ENCODE measurements around the gene KAT7. TPM values are rescaled to one million over a fixed set of nuclear protein-coding genes. Genes with fewer than 3 reads are reported as not detected.
"Not testable (repeated sequence)": the region's sequence is repeated elsewhere in the genome, so short reads cannot be mapped to it uniquely, and the experiment has no call there.

The KAT7 gene
- total RNA-seq, 2 donors from 2014 or later = 50.2 to 58.1 TPM

DNA sequence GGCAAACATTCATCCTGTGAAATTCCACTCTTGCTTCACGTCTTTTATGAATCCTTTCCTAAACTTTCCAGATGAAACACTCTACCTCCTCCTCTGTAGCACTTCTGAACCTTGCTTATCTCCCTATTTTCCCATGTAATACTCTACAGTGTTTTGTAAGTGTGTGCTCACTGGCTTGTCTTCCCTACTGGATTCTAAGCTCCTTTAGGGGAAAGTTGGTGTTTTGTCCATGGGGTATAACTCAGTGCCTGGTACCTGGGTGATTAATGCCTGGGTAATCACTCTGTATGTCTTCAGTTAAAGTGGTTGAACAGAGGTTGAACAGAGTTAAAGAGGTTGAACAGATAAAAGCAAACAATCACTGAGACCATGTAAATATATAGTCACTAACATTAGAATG lies 3.8 kb upstream of the KAT7 start:
- intact Hi-C loops (cut with DNase I) = loop anchor here in 1 of 2 donors (5.0 kb wide), 1 partner anchor 212 kb away; no protein-coding TSS in a partner anchor

GRCh38 chr17:49787884-49788477 lies 500 bp upstream of the KAT7 start:
- intact Hi-C loops (cut with DNase I) = no loop called here

More for the DNA sequence above, 3.8 kb upstream of the KAT7 start:
- DNase-seq (ENCODE audit: low spot score) = no peak

GRCh38 chr17:49789243-49789578 lies 730 bp downstream of the KAT7 start:
- intact Hi-C loops (cut with DNase I) = no loop called here
- DNase-seq (ENCODE audit: low spot score) = no peak

More at GRCh38 chr17:49787884-49788477, 500 bp upstream of the KAT7 start:
- no peak for DNase-seq (ENCODE audit: low spot score)

DNA sequence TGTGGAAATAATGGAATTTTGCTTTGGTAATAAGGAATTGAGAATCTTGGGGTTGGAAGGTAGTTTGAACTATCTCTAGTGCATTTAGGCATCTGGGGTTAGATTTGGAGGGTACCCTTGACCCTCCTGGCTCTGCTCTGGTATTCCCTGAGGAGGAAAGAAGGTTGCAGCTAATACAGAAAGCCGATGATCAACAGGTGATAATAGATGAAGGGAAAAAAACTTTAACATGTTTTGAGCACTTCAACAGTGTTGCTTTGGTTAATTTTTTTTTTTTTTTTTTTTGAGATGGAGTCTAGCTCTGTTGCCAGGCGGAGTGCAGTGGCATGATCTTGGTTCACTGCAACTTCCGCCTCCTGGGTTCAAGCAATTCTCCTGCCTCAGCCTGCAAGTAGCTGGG lies 4.8 kb downstream of the KAT7 start:
- DNase-seq (ENCODE audit: low spot score) = no peak
- intact Hi-C loops (cut with DNase I) = no loop called here

GRCh38 chr17:49795372-49795771 lies 6.9 kb downstream of the KAT7 start:
- DNase-seq (ENCODE audit: low spot score) = no peak
- intact Hi-C loops (cut with DNase I) = no loop called here

- DNase-seq (ENCODE audit: low spot score) = no peak
- intact Hi-C loops (cut with DNase I) = no loop called here
These were observed 9.7 kb downstream of the KAT7 start for GRCh38 chr17:49798182-49798581.

- intact Hi-C loops (cut with DNase I) = no loop called here
These were observed 10.3 kb downstream of the KAT7 start for GRCh38 chr17:49798738-49799137.

DNA sequence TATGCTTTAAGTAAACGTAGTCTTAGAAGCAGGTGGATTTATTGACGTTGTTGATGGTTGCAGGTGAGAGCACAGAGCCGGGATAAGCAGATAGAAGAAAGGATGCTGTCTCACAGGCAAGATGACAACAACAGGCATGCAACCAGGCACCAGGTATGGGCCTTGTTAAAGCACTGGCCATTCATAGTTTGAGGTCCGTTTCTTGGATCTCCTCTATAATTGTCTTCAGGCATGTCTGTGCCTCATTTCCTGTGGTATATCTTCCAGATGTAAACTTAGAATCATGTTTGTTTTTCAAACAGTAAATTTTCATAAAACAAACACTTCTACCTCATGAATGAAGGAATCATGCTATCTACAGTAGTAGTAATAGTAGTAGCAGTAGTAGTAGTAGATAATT lies 20.6 kb downstream of the KAT7 start:
- intact Hi-C loops (cut with DNase I) = no loop called here
- DNase-seq (ENCODE audit: low spot score) = no peak

More at GRCh38 chr17:49798738-49799137, 10.3 kb downstream of the KAT7 start:
- DNase-seq (ENCODE audit: low spot score) = no peak

DNA sequence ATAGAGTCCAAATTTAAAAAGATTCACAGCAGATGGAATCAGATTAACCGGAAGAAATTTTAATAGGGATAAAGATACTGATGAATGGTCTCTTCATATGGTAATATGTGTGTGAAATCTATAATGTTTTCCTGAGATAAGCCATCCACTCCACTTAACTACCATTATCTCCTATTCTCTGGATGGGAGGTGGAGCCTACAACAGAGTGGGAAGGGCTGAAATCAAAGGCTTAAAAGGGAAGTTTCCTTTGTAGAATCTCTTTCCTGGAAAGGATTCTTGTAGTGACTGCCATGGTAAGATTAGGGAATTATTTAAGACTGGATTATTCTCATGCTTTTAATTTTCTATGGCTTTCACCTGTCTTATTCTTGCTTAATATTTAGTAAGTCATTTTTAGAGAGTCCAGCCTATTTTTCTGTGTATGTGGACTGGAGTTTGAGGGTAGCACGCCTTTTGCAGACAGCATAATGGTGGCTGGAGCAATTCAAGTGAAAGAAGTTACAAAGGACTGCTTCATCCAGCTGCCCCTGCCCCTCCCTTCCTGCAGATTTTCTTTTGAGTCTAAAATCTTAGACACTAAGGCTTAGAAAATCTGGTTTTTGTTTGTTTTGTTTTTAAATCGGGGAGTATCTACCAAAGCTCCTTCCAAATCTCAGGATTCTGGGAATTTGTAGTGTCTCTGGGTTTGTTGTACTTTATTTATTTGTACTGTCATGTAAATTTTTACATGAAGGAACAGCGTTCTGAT lies 26.5 kb downstream of the KAT7 start:
- intact Hi-C loops (cut with DNase I) = no loop called here
- no peak for DNase-seq (ENCODE audit: low spot score)

DNA sequence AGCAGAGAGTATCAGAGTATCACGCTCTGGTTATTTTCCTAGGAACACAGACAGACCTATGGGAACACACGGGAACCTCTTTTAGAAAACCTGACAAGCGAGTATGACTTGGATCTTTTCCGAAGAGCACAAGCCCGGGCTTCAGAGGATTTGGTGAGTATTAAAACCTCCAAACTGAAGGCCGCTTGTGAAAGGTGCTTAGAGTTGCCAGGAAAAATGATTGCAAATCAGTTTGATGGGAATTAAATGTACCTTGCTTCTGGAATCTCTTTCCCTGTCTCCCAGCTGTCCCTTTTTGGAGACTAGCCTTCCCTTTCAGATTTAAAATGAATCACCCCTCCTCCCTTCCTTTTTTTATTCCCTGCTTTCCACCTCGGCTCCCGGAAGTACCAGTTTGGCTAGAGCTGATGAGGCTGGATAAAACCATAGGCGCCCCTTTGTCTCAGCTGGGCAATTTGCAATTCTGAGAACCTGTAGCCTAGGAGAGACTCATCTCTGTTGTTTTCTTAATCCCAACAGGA lies 27.3 kb downstream of the KAT7 start:
- intact Hi-C loops (cut with DNase I) = no loop called here
- no peak for DNase-seq (ENCODE audit: low spot score)

DNA sequence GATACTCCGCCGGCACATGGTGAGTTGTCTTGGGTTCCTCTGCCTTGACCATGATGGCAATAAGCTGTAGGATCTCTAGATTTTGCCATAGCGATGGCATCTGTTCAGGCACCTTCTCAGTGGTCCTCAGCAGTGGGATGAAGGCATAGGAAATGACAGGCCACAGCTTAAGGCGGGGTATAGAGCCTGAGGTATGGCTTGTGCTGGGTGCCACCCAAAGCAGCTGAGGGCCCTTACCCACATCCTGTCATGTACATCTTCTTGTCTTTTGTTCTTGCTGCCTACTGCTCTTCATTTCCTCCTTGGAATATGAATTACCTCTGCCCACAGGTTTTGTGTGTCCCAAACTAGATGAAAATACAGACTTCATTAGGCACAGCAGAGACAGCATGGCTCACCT lies 29.5 kb downstream of the KAT7 start:
- intact Hi-C loops (cut with DNase I) = no loop called here
- no peak for DNase-seq (ENCODE audit: low spot score)

- DNase-seq (ENCODE audit: low spot score) = no peak
- intact Hi-C loops (cut with DNase I) = no loop called here
These were observed 30.7 kb downstream of the KAT7 start for GRCh38 chr17:49819138-49819537.

GRCh38 chr17:49819651-49820050 lies 31.2 kb downstream of the KAT7 start:
- intact Hi-C loops (cut with DNase I) = no loop called here
- no peak for DNase-seq (ENCODE audit: low spot score)

GRCh38 chr17:49820773-49821172 lies 32.3 kb downstream of the KAT7 start:
- DNase-seq (ENCODE audit: low spot score) = no peak
- intact Hi-C loops (cut with DNase I) = no loop called here

GRCh38 chr17:49821466-49821865 lies 33.0 kb downstream of the KAT7 start:
- intact Hi-C loops (cut with DNase I) = no loop called here
- DNase-seq (ENCODE audit: low spot score) = no peak

GRCh38 chr17:49821916-49822315 lies 33.4 kb downstream of the KAT7 start:
- DNase-seq (ENCODE audit: low spot score) = no peak
- intact Hi-C loops (cut with DNase I) = no loop called here

GRCh38 chr17:49822829-49823228 lies 34.3 kb downstream of the KAT7 start:
- DNase-seq (ENCODE audit: low spot score) = peak; percentile 85
- intact Hi-C loops (cut with DNase I) = no loop called here

- DNase-seq (ENCODE audit: low spot score) = no peak
- intact Hi-C loops (cut with DNase I) = no loop called here
These were observed 35.1 kb downstream of the KAT7 start for GRCh38 chr17:49823614-49824013.

DNA sequence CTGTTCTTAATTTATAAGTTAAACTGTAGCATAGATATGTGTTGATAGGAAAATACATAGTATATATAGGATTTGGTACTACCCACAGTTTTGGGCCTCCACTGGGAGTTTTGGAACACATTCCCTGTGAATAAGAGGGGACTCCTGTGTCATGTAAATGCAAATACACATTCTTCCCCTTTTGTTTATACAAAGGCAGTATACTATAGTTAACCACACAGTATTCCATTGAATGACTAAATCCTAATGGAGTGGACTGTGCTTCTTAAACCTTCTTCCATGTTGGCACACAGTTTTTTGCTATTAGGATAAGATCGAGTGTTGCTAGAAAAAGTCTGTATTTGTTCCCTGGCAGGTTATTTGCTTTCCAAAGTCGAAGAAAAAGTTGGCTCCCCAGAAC lies 37.2 kb downstream of the KAT7 start:
- intact Hi-C loops (cut with DNase I) = no loop called here
- DNase-seq (ENCODE audit: low spot score) = no peak

DNA sequence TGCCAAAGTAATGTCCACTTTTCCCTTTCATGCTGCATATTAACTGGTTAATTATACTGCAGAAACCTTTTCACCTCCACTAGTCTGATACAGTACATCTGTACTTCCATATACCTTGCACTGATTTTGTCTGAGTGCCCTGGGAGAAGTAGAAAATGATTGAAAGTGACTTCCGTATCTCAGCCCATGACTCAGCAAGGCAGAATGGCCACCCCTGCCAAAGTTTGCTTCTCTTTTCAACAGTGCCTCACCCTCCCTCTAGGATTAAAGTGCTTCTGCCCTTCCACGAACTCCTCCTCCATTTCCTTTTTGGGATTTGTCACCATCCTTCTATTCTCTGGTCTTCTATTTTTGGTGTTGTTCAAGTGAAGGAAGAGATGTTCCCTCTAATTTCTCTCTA lies 39.8 kb downstream of the KAT7 start:
- DNase-seq (ENCODE audit: low spot score); intact Hi-C loops (cut with DNase I): not testable (repeated sequence)

DNA sequence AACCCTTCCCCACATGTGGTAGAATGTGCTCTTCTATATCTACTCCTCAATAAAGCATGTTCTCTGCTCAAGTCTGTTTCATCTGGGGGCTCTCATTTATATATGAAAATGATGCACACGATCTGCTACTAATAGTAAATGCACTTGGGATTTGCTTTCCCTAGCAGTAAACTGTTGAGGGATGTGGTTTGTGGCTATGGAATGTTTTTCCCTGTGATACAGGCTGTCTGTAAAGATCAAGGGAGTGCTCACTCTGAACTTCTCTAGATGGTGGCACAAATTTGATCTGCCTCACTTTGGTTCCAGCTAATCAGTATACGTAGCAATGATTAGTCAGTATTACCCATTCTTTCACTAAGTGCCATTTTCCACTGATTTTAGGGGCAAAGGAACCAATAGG lies 40.5 kb downstream of the KAT7 start:
- intact Hi-C loops (cut with DNase I) = no loop called here
- no peak for DNase-seq (ENCODE audit: low spot score)

Measured in posterior vena cava (tissue), 2 donors.